ENCODE measurements around the gene CACNB3. TPM values are rescaled to one million over a fixed set of nuclear protein-coding genes. Genes with fewer than 3 reads are reported as not detected.

CACNB3 gene
- total and polyA plus RNA-seq, 9 of the 15 experiments (the other 6 are each of a cell fraction or from before 2014, with no cell fraction given), result 0.24 to 2.0 (median 1.5) TPM

- TF ChIP-seq ZBTB40 (IDR thresholded peaks at IDR 0.05) (0 out of 2 replicates have a peak, but pooled peaks have one; percentile 13), ZBTB40 (CRISPR knock-in tag; IDR thresholded peaks at IDR 0.05) (no peak), NCOA6 (IDR thresholded peaks at IDR 0.05) (no peak), PHF21A (IDR thresholded peaks at IDR 0.05; ENCODE audit: borderline replicate concordance, low read depth) (0 out of 2 replicates have a peak, but pooled peaks have one; percentile 22), VEZF1 (CRISPR knock-in tag; IDR thresholded peaks at IDR 0.05) (peak; percentile 71), FOSL1 (tag; conservative IDR thresholded peaks at IDR 0.05) (no peak), ZBTB7A (IDR thresholded peaks at IDR 0.05; ENCODE audit: borderline replicate concordance, control insufficient read depth, low read depth, low read length) (0 out of 2 replicates have a peak, but pooled peaks have one; percentile 6), CEBPB (tag; IDR thresholded peaks at IDR 0.05) (peak; percentile 34; the same call in 1 of the 2 replicates), DNMT1 (IDR thresholded peaks at IDR 0.05) (no peak), CXXC5 (CRISPR knock-in tag; IDR thresholded peaks at IDR 0.05) (peak; percentile 51), MAZ (CRISPR knock-in tag; conservative IDR thresholded peaks at IDR 0.05 in 1 of 2, IDR thresholded peaks at IDR 0.05 in 1 of 2) (peak; percentile 66 to 75), NR3C1 (CRISPR knock-in tag; IDR thresholded peaks at IDR 0.05) (no peak), EZH2 (IDR thresholded peaks at IDR 0.05; ENCODE audit: borderline replicate concordance, low read depth, low read length) (no peak)
These were observed at the start of gene CACNB3 (continued) for GRCh38 chr12:48817873-48818830.
